WTC11 (cell line): ENCODE results near the gene UROC1.

Experiments used
- GABPB1 ChIP-seq: sonication (generic); formaldehyde crosslinking; IDR thresholded peaks from 2 replicates; pipeline ENCODE4 v1.8.1; 2023; ENCODE audit warnings: mild to moderate bottlenecking, missing genetic modification reagents
- NR2C2 ChIP-seq: sonication (generic); formaldehyde crosslinking; IDR thresholded peaks from 2 replicates; pipeline ENCODE4 v1.8.0; 2022; ENCODE audit warnings: mild to moderate bottlenecking, missing genetic modification reagents
- SMAD3 ChIP-seq: sonication (generic); formaldehyde crosslinking; IDR thresholded peaks from 2 replicates; pipeline ENCODE4 v1.8.0; 2022; ENCODE audit warnings: missing genetic modification reagents, mild to moderate bottlenecking, borderline replicate concordance
- SP1 ChIP-seq: sonication (generic); formaldehyde crosslinking; conservative IDR thresholded peaks from 2 replicates; pipeline ENCODE4 v1.8.1; 2022; ENCODE audit warnings: missing genetic modification reagents
- ZNF121 ChIP-seq: sonication (generic); formaldehyde crosslinking; IDR thresholded peaks from 2 replicates; pipeline ENCODE4 v1.8.0; 2023; ENCODE audit warnings: missing genetic modification reagents
- TF ChIP-seq, protein P1 (sequence below): fragments of 200-600 bp; IDR thresholded peaks from 2 replicates; pipeline ENCODE4 v1.8.0; 2022; ENCODE audit warnings: antibody characterized with exemption
- TF ChIP-seq, protein P2 (sequence below): sonication (generic); formaldehyde crosslinking; IDR thresholded peaks from 2 replicates; pipeline ENCODE4 v1.8.1; 2023; ENCODE audit warnings: mild to moderate bottlenecking, missing genetic modification reagents
- TF ChIP-seq, protein P3 (sequence below): sonication (generic); formaldehyde crosslinking; IDR thresholded peaks from 2 replicates; pipeline ENCODE4 v1.8.0; 2022; ENCODE audit warnings: mild to moderate bottlenecking, missing genetic modification reagents
- TF ChIP-seq, protein P4 (sequence below): sonication (generic); formaldehyde crosslinking; IDR thresholded peaks from 2 replicates; pipeline ENCODE4 v1.8.1; 2023; ENCODE audit warnings: mild to moderate bottlenecking, moderate library complexity, missing genetic modification reagents

DNA sequence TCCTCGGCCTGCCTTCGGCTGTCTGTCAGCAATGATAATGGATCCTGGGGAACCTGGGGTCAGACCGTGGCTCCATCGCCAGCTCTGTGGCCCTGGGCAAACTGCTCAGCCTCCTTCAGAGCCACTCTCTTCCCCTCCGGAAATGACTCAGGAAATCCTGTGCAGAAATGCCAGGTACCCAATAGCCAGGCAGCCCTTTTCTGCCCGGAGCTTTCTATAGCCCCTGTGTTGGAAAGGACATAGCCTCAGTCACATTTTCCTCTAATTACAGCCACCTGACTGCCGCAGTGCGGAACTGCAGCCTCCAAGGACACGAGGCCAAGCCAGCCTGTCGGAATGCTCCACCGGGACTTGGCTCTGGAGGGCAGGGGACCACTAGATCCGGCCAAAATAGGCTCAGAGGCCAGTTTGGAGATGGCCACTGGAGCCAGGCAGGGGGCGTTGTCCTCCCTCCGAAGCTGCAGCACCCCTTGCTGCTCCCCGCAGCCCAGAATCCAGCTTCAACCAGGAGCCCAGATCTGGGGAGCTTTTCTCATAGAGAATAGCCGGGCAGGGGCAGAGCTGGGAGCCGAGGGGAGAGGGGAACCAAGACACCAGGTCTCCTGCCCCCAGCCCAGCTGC is 30.3 kb downstream of the UROC1 start:
- TF ChIP-seq SMAD3 (CRISPR knock-in tag) (no peak; the same call in 1 of the 2 replicates), SP1 (CRISPR knock-in tag) (no peak), GABPB1 (CRISPR knock-in tag) (no peak), NR2C2 (CRISPR knock-in tag) (no peak), ZNF121 (CRISPR knock-in tag) (no peak)
- TF ChIP-seq, protein P1, sequence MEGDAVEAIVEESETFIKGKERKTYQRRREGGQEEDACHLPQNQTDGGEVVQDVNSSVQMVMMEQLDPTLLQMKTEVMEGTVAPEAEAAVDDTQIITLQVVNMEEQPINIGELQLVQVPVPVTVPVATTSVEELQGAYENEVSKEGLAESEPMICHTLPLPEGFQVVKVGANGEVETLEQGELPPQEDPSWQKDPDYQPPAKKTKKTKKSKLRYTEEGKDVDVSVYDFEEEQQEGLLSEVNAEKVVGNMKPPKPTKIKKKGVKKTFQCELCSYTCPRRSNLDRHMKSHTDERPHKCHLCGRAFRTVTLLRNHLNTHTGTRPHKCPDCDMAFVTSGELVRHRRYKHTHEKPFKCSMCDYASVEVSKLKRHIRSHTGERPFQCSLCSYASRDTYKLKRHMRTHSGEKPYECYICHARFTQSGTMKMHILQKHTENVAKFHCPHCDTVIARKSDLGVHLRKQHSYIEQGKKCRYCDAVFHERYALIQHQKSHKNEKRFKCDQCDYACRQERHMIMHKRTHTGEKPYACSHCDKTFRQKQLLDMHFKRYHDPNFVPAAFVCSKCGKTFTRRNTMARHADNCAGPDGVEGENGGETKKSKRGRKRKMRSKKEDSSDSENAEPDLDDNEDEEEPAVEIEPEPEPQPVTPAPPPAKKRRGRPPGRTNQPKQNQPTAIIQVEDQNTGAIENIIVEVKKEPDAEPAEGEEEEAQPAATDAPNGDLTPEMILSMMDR: no peak
- TF ChIP-seq, protein P2, sequence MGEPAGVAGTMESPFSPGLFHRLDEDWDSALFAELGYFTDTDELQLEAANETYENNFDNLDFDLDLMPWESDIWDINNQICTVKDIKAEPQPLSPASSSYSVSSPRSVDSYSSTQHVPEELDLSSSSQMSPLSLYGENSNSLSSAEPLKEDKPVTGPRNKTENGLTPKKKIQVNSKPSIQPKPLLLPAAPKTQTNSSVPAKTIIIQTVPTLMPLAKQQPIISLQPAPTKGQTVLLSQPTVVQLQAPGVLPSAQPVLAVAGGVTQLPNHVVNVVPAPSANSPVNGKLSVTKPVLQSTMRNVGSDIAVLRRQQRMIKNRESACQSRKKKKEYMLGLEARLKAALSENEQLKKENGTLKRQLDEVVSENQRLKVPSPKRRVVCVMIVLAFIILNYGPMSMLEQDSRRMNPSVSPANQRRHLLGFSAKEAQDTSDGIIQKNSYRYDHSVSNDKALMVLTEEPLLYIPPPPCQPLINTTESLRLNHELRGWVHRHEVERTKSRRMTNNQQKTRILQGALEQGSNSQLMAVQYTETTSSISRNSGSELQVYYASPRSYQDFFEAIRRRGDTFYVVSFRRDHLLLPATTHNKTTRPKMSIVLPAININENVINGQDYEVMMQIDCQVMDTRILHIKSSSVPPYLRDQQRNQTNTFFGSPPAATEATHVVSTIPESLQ (CRISPR knock-in tag): no peak
- TF ChIP-seq, protein P3, sequence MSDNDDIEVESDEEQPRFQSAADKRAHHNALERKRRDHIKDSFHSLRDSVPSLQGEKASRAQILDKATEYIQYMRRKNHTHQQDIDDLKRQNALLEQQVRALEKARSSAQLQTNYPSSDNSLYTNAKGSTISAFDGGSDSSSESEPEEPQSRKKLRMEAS (CRISPR knock-in tag): peak; percentile 75
- TF ChIP-seq, protein P4, sequence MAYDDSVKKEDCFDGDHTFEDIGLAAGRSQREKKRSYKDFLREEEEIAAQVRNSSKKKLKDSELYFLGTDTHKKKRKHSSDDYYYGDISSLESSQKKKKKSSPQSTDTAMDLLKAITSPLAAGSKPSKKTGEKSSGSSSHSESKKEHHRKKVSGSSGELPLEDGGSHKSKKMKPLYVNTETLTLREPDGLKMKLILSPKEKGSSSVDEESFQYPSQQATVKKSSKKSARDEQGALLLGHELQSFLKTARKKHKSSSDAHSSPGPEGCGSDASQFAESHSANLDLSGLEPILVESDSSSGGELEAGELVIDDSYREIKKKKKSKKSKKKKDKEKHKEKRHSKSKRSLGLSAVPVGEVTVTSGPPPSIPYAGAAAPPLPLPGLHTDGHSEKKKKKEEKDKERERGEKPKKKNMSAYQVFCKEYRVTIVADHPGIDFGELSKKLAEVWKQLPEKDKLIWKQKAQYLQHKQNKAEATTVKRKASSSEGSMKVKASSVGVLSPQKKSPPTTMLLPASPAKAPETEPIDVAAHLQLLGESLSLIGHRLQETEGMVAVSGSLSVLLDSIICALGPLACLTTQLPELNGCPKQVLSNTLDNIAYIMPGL (CRISPR knock-in tag): no peak
